RWPE1 (cell line): ENCODE measurements around the gene RALY.

Source experiments
- CTCF ChIA-PET: fragments of 350-600 bp; sonication (Branson Sonifier 250); formaldehyde crosslinking; extraction: SDS; loops from one replicate; lab custom pipeline; 2021; lab: Yijun Ruan, JAX
- POLR2A ChIA-PET: fragments of 400-600 bp; formaldehyde crosslinking; extraction: SDS; loops from one replicate; lab custom pipeline; 2020; ENCODE audit warnings: antibody characterized with exemption; ENCODE audit not compliant: low non-redundant PET; lab: Yijun Ruan, JAX
- DNase-seq: peaks from one replicate; pipeline ENCODE4 v3.0.0; 2012; ENCODE audit warnings: low spot score
- H3K27ac ChIP-seq: fragments of 450-650 bp; 2 replicates; pipeline ENCODE4 v1.5.1; 2017
- CTCF ChIP-seq: fragments of 450-650 bp; conservative IDR thresholded peaks from 2 replicates; pipeline ENCODE4 v1.5.1; 2017; ENCODE audit warnings: low read depth, mild to moderate bottlenecking

RALY gene

GRCh38 chr20:34085544-34086040, 91.9 kb downstream of the RALY start:
- ChIA-PET CTCF (interaction anchor here (0.7 to 1.8 kb wide), 3 partner anchors 10 to 44 kb away, joined by 3 to 4 read pairs (median 3); no protein-coding TSS in a partner anchor), POLR2A (no interaction called here)
- DNase-seq = no peak
- H3K27ac ChIP-seq = no peak overlapping the region
- TF ChIP-seq CTCF = no peak

- CTCF ChIA-PET = interaction anchor here (0.6 kb wide), 1 partner anchor 24 kb away, joined by 3 read pairs; the partner anchor contains the start of gene EIF2S2
- no peak for DNase-seq
- TF ChIP-seq CTCF = no peak
- 0 out of 2 replicates have a peak overlapping the region, but pooled peaks have one; percentile 17 for H3K27ac ChIP-seq
- POLR2A ChIA-PET = no interaction called here
These were observed 94.8 kb downstream of the RALY start for GRCh38 chr20:34088305-34089174.

GRCh38 chr20:34089175-34089479, 95.4 kb downstream of the RALY start:
- POLR2A ChIA-PET = no interaction called here

GRCh38 chr20:34089655-34090345, 96.1 kb downstream of the RALY start:
- POLR2A ChIA-PET = interaction anchor here (0.7 to 0.9 kb wide), 3 partner anchors 11 to 154 kb away, joined by 3 to 4 read pairs (median 3); no protein-coding TSS in a partner anchor
- TF ChIP-seq CTCF = no peak
- CTCF ChIA-PET = interaction anchor here (0.6 kb wide), 2 partner anchors 19 to 26 kb away, joined by 3 read pairs; no protein-coding TSS in a partner anchor
- no peak for DNase-seq
- peak overlapping the region; percentile 25 for H3K27ac ChIP-seq

More at GRCh38 chr20:34089175-34089479, 95.4 kb downstream of the RALY start:
- no peak for TF ChIP-seq CTCF
- DNase-seq = no peak
- no peak overlapping the region for H3K27ac ChIP-seq
- CTCF ChIA-PET = interaction anchor here (0.6 kb wide), 1 partner anchor 23 kb away, joined by 3 read pairs; the partner anchor contains the start of gene EIF2S2

GRCh38 chr20:34090645-34091044, 96.9 kb downstream of the RALY start:
- no peak overlapping the region for H3K27ac ChIP-seq
- no peak for TF ChIP-seq CTCF
- ChIA-PET POLR2A (interaction anchor here (0.7 kb wide), 1 partner anchor 155 kb away, joined by 3 read pairs; no protein-coding TSS in a partner anchor), CTCF (interaction anchor here (0.6 kb wide), 1 partner anchor 25 kb away, joined by 3 read pairs; no protein-coding TSS in a partner anchor)
- no peak for DNase-seq
